Stimulated activated CD8-positive, alpha-beta memory T cell treated with anti-CD3 and anti-CD28 coated beads, Interleukin-7, amount 100 ng/mL, for 1 hour (primary cell): ENCODE results near the gene IFNAR2.
"Not testable (repeated sequence)": the region's sequence is repeated elsewhere in the genome, so short reads cannot be mapped to it uniquely, and the experiment has no call there.

Experiments used
- DNase-seq, 2 donors: peaks; one replicate each; pipeline ENCODE4 v3.0.0-alpha.2; 2020; ENCODE audit warnings: low read depth in 2 of 2

IFNAR2 gene

GRCh38 chr21:33244082-33244778 lies 14.5 kb downstream of the IFNAR2 start:
- DNase-seq = no peak

- DNase-seq = no peak
Observed at GRCh38 chr21:33244779-33245105, 15.0 kb downstream of the IFNAR2 start.

GRCh38 chr21:33245289-33245918 lies 15.7 kb downstream of the IFNAR2 start:
- no peak for DNase-seq

GRCh38 chr21:33246506-33246905 lies 16.8 kb downstream of the IFNAR2 start:
- no peak for DNase-seq

GRCh38 chr21:33246963-33247362 lies 17.2 kb downstream of the IFNAR2 start:
- no peak for DNase-seq

GRCh38 chr21:33247599-33247998 lies 17.9 kb downstream of the IFNAR2 start:
- DNase-seq = no peak

- no peak for DNase-seq
Observed at GRCh38 chr21:33249331-33250002, 19.7 kb downstream of the IFNAR2 start.

- DNase-seq = no peak
Observed at GRCh38 chr21:33251119-33251518, 21.4 kb downstream of the IFNAR2 start.

GRCh38 chr21:33253382-33253781 lies 23.6 kb downstream of the IFNAR2 start:
- DNase-seq = not testable (repeated sequence)

GRCh38 chr21:33254766-33255165 lies 25.0 kb downstream of the IFNAR2 start:
- DNase-seq = no peak

GRCh38 chr21:33255404-33255803 lies 25.7 kb downstream of the IFNAR2 start:
- no peak for DNase-seq

- no peak for DNase-seq
Observed at GRCh38 chr21:33256019-33256418, 26.3 kb downstream of the IFNAR2 start.

GRCh38 chr21:33257094-33257803 lies 27.5 kb downstream of the IFNAR2 start:
- no peak for DNase-seq

GRCh38 chr21:33258475-33258874 lies 28.7 kb downstream of the IFNAR2 start:
- DNase-seq = no peak

- no peak for DNase-seq
Observed at GRCh38 chr21:33259428-33259827, 29.7 kb downstream of the IFNAR2 start.

- DNase-seq = no peak
Observed at GRCh38 chr21:33259995-33260394, 30.3 kb downstream of the IFNAR2 start.

- DNase-seq = no peak
Observed at GRCh38 chr21:33261635-33262034, 31.9 kb downstream of the IFNAR2 start.

GRCh38 chr21:33262921-33263320 lies 33.2 kb downstream of the IFNAR2 start:
- no peak for DNase-seq

GRCh38 chr21:33264561-33264960 lies 34.8 kb downstream of the IFNAR2 start:
- DNase-seq = no peak

GRCh38 chr21:33265664-33266049 lies 35.9 kb downstream of the IFNAR2 start:
- no peak for DNase-seq

GRCh38 chr21:33266050-33266788 lies 36.5 kb downstream of the IFNAR2 start, which contains the start of gene IL10RB:
TSS of gene IL10RB (plus strand) at chr21:33266367. CDS start at chr21:33266466, 99 bp downstream.
- peak; percentile 36 to 51 for DNase-seq

GRCh38 chr21:33266789-33267135 lies 37.0 kb downstream of the IFNAR2 start:
- no peak for DNase-seq
